H9 (cell line): Measurements from ENCODE around the gene CACNG8. TPM values are rescaled to one million over a fixed set of nuclear protein-coding genes. Genes with fewer than 3 reads are reported as not detected.

Experiments
- DNase-seq: peaks from one replicate; pipeline ENCODE4 v3.0.0-alpha.2; 2017
- H2AFZ ChIP-seq: one replicate; pipeline ENCODE4 v1.6.1; 2013; ENCODE audit warnings: mild to moderate bottlenecking, low read length, control low read depth, moderate library complexity
- H2AK5ac ChIP-seq: 2 replicates; pipeline ENCODE4 v1.6.1; 2013; ENCODE audit warnings: low read length, control low read depth, mixed read lengths; ENCODE audit not compliant: insufficient read length
- H2BK120ac ChIP-seq: one replicate; pipeline ENCODE4 v1.6.1; 2013; ENCODE audit warnings: low read depth, mild to moderate bottlenecking, low read length, control low read depth, inconsistent platforms; ENCODE audit not compliant: poor library complexity, severe bottlenecking
- H2BK12ac ChIP-seq: 2 replicates; pipeline ENCODE4 v1.6.1; 2013; ENCODE audit warnings: low read length, control low read depth, mixed read lengths, low read depth; ENCODE audit not compliant: insufficient read length
- H2BK15ac ChIP-seq: 2 replicates; pipeline ENCODE4 v1.6.1; 2013; ENCODE audit warnings: low read depth, low read length, control low read depth
- H2BK20ac ChIP-seq: one replicate; pipeline ENCODE4 v1.6.1; 2013; ENCODE audit warnings: low read depth, mild to moderate bottlenecking, low read length, control low read depth, inconsistent platforms; ENCODE audit not compliant: poor library complexity, severe bottlenecking
- H2BK5ac ChIP-seq: 2 replicates; pipeline ENCODE4 v1.6.1; 2013; ENCODE audit warnings: low read length, control low read depth, mixed read lengths; ENCODE audit not compliant: insufficient read length
- H3K14ac ChIP-seq: 2 replicates; pipeline ENCODE4 v1.6.1; 2013; ENCODE audit warnings: low read length, control low read depth; ENCODE audit not compliant: insufficient read depth
- H3K18ac ChIP-seq: 2 replicates; pipeline ENCODE4 v1.6.1; 2013; ENCODE audit warnings: low read depth, mild to moderate bottlenecking, mixed read lengths, low read length, control low read depth; ENCODE audit not compliant: insufficient read length
- H3K23ac ChIP-seq: 2 replicates; pipeline ENCODE4 v1.6.1; 2013; ENCODE audit warnings: low read length, control low read depth, mixed read lengths, low read depth; ENCODE audit not compliant: insufficient read length
- H3K23me2 ChIP-seq: 2 replicates; pipeline ENCODE4 v1.6.1; 2013; ENCODE audit warnings: low read depth, mild to moderate bottlenecking, mixed read lengths, low read length, control low read depth; ENCODE audit not compliant: insufficient read length, poor library complexity, severe bottlenecking
- H3K27ac ChIP-seq: 2 replicates; pipeline ENCODE4 v1.5.1; 2013; ENCODE audit warnings: low read length, control low read depth, mixed read lengths, low read depth; ENCODE audit not compliant: insufficient read length
- H3K27me3 ChIP-seq: 2 replicates; pipeline ENCODE4 v1.6.1; 2013; ENCODE audit warnings: low read length, control low read depth, inconsistent platforms; ENCODE audit not compliant: insufficient read depth
- H3K4ac ChIP-seq: 2 replicates; pipeline ENCODE4 v1.6.1; 2013; ENCODE audit warnings: low read depth, mild to moderate bottlenecking, control low read depth, inconsistent platforms, low read length, moderate library complexity
- H3K4me1 ChIP-seq: 2 replicates; pipeline ENCODE4 v1.6.1; 2013; ENCODE audit warnings: low read length, control low read depth, inconsistent platforms; ENCODE audit not compliant: insufficient read depth
- H3K4me2 ChIP-seq: 2 replicates; pipeline ENCODE4 v1.6.1; 2013; ENCODE audit warnings: low read length, control low read depth, mixed read lengths; ENCODE audit not compliant: insufficient read length, insufficient read depth
- H3K56ac ChIP-seq: 2 replicates; pipeline ENCODE4 v1.6.1; 2013; ENCODE audit warnings: low read depth, mild to moderate bottlenecking, mixed read lengths, low read length, control low read depth; ENCODE audit not compliant: insufficient read length
- H3K79me1 ChIP-seq: 2 replicates; pipeline ENCODE4 v1.6.1; 2013; ENCODE audit warnings: low read depth, mild to moderate bottlenecking, moderate library complexity, low read length, control low read depth, inconsistent platforms; ENCODE audit not compliant: insufficient read depth, poor library complexity, severe bottlenecking
- H3K79me2 ChIP-seq: 2 replicates; pipeline ENCODE4 v1.6.1; 2013; ENCODE audit warnings: low read length, control low read depth, inconsistent platforms; ENCODE audit not compliant: insufficient read depth
- H3K9ac ChIP-seq: 2 replicates; pipeline ENCODE4 v1.6.1; 2013; ENCODE audit warnings: low read length, control low read depth, mixed read lengths; ENCODE audit not compliant: insufficient read length; ENCODE audit errors: extremely low read depth
- H3K9me3 ChIP-seq: one replicate; pipeline ENCODE4 v1.6.1; 2013; ENCODE audit warnings: low read depth, low read length, inconsistent platforms; ENCODE audit not compliant: control insufficient read depth
- H3T11ph ChIP-seq: one replicate; pipeline ENCODE4 v1.6.1; 2013; ENCODE audit warnings: mild to moderate bottlenecking, low read length, control low read depth, inconsistent platforms
- H4K20me1 ChIP-seq: one replicate; pipeline ENCODE4 v1.6.1; 2013; ENCODE audit not compliant: control insufficient read depth, insufficient read length, insufficient read depth
- H4K5ac ChIP-seq: 2 replicates; pipeline ENCODE4 v1.6.1; 2013; ENCODE audit warnings: low read depth, mild to moderate bottlenecking, mixed read lengths, low read length, control low read depth; ENCODE audit not compliant: insufficient read length
- H4K8ac ChIP-seq: replicated peaks from 2 replicates; pipeline ENCODE4 v1.6.1; 2013; ENCODE audit warnings: low read length, control low read depth, mixed read lengths, low read depth; ENCODE audit not compliant: insufficient read length
- H4K91ac ChIP-seq: 2 replicates; pipeline ENCODE4 v1.6.1; 2013; ENCODE audit warnings: low read depth, mild to moderate bottlenecking, moderate library complexity, mixed read lengths, low read length, control low read depth; ENCODE audit not compliant: insufficient read length
- H3K27ac Mint-ChIP-seq, 3 experiments: 2 replicates in 2 of 3; 3 replicates in 1 of 3; pipeline ENCODE4 v1.8.0; 2020 to 2021; ENCODE audit warnings: mixed read lengths in 3 of 3, mild to moderate bottlenecking in 1 of 3, moderate library complexity in 1 of 3
- H3K27me3 Mint-ChIP-seq: 2 replicates; pipeline ENCODE4 v1.8.0; 2021; ENCODE audit warnings: low read depth, mild to moderate bottlenecking, moderate library complexity, mixed read lengths
- H3K36me3 Mint-ChIP-seq, 3 experiments: 2 replicates in 2 of 3; 3 replicates in 1 of 3; pipeline ENCODE4 v1.8.0; 2020 to 2021; ENCODE audit warnings: low read depth in 3 of 3, mixed read lengths in 3 of 3; ENCODE audit not compliant: insufficient read depth in 1 of 3
- H3K4me1 Mint-ChIP-seq, 2 experiments: 2 replicates each; pipeline ENCODE4 v1.8.0; 2020; ENCODE audit warnings: mixed read lengths in 2 of 2
- H3K4me3 Mint-ChIP-seq, 2 experiments: 2 replicates in 1 of 2; 3 replicates in 1 of 2; pipeline ENCODE4 v1.8.0; 2020 to 2021; ENCODE audit warnings: mild to moderate bottlenecking in 2 of 2, mixed read lengths in 2 of 2, moderate library complexity in 1 of 2
- H3K9me3 Mint-ChIP-seq, 2 experiments: 2 replicates in 1 of 2; 3 replicates in 1 of 2; pipeline ENCODE4 v1.8.0; 2020; ENCODE audit warnings: mild to moderate bottlenecking in 2 of 2, mixed read lengths in 2 of 2, moderate library complexity in 1 of 2
- WGBS: extraction: QIAGEN DNeasy Blood & Tissue Kit; methylation state at CpG from one replicate; pipeline ENCODE4 v1.1.7; 2013; ENCODE audit warnings: missing lambda C conversion rate, low lambda C conversion rate, mixed read lengths; ENCODE audit not compliant: insufficient read length; ENCODE audit errors: extremely low coverage; 5-methylcytosine and 5-hydroxymethylcytosine counted together
- total RNA-seq: library from RNA; stranded (reverse); gene quantifications from 2 replicates; pipeline ENCODE4 v1.2.1, GENCODE V29; 2021
- TF ChIP-seq, protein P1 (sequence below): fragments of 200-600 bp; sonication (generic); conservative IDR thresholded peaks from 3 replicates; pipeline ENCODE4 v1.8.0; 2021; ENCODE audit warnings: antibody characterized with exemption, mild to moderate bottlenecking

CACNG8 gene
- total RNA-seq, 1 experiment from 2014 or later, result 7.1 TPM

DNA sequence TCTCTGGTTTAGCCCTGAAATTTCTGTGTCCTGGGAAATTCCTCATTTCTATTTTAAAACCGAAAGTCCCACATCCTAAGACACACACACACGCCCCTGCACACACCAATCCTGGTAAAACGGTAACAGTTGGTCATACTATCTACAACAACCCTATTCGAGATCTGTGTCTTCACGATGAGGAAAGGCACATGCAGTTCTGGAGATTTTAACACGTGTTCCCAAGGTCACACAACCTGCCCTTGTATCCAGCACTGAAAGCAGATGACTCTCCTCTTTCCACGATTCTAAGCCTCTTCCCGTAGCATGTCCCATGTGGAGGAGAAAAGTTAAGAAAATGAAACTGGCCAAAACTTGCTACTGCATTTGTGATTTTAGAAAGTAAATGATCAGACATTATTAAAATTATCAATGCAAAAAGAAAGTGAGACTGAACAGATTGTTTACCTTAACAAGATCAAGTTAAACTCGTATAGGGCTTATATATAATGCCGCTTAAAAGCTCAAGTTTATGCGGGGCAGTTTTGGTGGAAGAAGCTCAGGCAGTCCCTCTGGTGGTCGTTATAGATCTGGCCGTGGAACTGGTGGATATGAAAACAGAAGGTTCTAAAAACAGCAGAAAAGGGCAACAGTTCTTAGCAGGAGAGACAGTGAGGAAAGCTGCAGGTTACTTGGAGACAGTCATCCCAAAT, 68.3 kb downstream of the CACNG8 start:
- H2BK120ac ChIP-seq, result no peak overlapping the region
- Mint-ChIP-seq H3K4me3 (peak overlapping the region in 1 of 2 experiments; percentile 8; a peak in 1 of 5 replicates), H3K9me3 (peaks cover 0 to 3% of the 10 kb centered on the region in 2 experiments; a peak in 1 of 5 replicates), H3K36me3 (peaks cover 0 to 3% (median 0%) of the 10 kb centered on the region in 3 experiments; a peak in 2 of 7 replicates), H3K27ac (peak overlapping the region; percentile 5 to 67 (median 7); a peak in 4 of 7 replicates), H3K27me3 (no peaks in the 10 kb centered on the region; the same call in 1 of the 2 replicates), H3K4me1 (peaks cover 34 to 35% of the 10 kb centered on the region in 2 experiments)
- H2BK20ac ChIP-seq, result no peak overlapping the region
- H3K4ac ChIP-seq, result no peak overlapping the region
- H4K5ac ChIP-seq, result no peak overlapping the region
- no peaks in the 10 kb centered on the region for H4K20me1 ChIP-seq
- H3K27ac ChIP-seq, result no peak overlapping the region
- H3K23ac ChIP-seq, result no peak overlapping the region
- H4K8ac ChIP-seq, result no peak overlapping the region
- no peak overlapping the region for H3K56ac ChIP-seq
- H2BK12ac ChIP-seq, result no peak overlapping the region
- WGBS, result no CpG with 5 or more reads among the region's 13 CpGs
- H3K79me1 ChIP-seq, result no peaks in the 10 kb centered on the region
- H3K4me2 ChIP-seq, result no peak overlapping the region
- TF ChIP-seq, protein P1, sequence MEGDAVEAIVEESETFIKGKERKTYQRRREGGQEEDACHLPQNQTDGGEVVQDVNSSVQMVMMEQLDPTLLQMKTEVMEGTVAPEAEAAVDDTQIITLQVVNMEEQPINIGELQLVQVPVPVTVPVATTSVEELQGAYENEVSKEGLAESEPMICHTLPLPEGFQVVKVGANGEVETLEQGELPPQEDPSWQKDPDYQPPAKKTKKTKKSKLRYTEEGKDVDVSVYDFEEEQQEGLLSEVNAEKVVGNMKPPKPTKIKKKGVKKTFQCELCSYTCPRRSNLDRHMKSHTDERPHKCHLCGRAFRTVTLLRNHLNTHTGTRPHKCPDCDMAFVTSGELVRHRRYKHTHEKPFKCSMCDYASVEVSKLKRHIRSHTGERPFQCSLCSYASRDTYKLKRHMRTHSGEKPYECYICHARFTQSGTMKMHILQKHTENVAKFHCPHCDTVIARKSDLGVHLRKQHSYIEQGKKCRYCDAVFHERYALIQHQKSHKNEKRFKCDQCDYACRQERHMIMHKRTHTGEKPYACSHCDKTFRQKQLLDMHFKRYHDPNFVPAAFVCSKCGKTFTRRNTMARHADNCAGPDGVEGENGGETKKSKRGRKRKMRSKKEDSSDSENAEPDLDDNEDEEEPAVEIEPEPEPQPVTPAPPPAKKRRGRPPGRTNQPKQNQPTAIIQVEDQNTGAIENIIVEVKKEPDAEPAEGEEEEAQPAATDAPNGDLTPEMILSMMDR, result peak; percentile 63
- DNase-seq, result no peak
- H2AFZ ChIP-seq, result no peak overlapping the region
- H3K14ac ChIP-seq, result no peak overlapping the region
- H3K27me3 ChIP-seq, result no peaks in the 10 kb centered on the region
- H3K79me2 ChIP-seq, result no peaks in the 10 kb centered on the region
- no peaks in the 10 kb centered on the region for H3K9me3 ChIP-seq
- no peak overlapping the region for H3T11ph ChIP-seq
- no peak overlapping the region for H2BK5ac ChIP-seq
- no peak overlapping the region for H2AK5ac ChIP-seq
- no peak overlapping the region for H2BK15ac ChIP-seq
- H3K23me2 ChIP-seq, result no peaks in the 10 kb centered on the region
- no peak overlapping the region for H4K91ac ChIP-seq
- H3K18ac ChIP-seq, result no peak overlapping the region
- H3K4me1 ChIP-seq, result peaks cover 3% of the 10 kb centered on the region
- no peak overlapping the region for H3K9ac ChIP-seq
